Suppressor macrophage (primary cell): ENCODE data around the gene UGT1A1.

Experiments
- DNase-seq, 4 experiments: peaks; one replicate each; pipeline ENCODE4 v3.0.0-alpha.2; 2020 to 2022

The UGT1A1 gene

DNA sequence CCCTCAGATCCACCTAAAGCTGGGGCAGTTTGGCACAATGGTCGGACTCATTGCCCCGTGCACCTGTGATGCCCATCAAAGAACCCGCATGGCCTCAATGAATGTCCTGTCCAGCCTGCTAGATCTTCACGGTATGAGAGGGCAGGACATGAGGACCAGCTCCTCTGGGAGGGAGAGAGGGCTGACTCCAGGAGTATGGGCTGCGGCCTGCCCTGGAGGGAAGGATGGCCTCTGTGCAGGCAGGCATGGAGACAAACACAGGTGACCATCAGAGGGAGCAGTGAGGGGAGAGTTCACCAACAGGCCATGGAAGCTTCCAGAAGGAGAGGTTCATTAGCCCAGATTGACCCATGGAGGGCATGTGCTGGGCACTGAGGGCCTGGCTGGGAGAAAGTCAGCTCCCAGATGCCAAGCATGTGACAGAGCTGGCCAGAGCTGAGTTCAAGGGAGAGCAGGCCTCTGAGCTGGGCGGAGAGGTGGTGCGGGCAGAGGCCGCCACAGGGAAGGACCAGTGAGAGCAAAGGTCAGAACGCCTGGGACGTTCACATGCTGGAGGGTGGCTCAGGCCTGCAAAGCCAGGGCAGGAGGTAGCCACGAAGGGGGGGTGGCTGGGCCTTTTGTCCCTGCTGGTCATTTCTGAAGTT lies 58.0 kb downstream of the UGT1A1 start:
- no peak for DNase-seq

DNA sequence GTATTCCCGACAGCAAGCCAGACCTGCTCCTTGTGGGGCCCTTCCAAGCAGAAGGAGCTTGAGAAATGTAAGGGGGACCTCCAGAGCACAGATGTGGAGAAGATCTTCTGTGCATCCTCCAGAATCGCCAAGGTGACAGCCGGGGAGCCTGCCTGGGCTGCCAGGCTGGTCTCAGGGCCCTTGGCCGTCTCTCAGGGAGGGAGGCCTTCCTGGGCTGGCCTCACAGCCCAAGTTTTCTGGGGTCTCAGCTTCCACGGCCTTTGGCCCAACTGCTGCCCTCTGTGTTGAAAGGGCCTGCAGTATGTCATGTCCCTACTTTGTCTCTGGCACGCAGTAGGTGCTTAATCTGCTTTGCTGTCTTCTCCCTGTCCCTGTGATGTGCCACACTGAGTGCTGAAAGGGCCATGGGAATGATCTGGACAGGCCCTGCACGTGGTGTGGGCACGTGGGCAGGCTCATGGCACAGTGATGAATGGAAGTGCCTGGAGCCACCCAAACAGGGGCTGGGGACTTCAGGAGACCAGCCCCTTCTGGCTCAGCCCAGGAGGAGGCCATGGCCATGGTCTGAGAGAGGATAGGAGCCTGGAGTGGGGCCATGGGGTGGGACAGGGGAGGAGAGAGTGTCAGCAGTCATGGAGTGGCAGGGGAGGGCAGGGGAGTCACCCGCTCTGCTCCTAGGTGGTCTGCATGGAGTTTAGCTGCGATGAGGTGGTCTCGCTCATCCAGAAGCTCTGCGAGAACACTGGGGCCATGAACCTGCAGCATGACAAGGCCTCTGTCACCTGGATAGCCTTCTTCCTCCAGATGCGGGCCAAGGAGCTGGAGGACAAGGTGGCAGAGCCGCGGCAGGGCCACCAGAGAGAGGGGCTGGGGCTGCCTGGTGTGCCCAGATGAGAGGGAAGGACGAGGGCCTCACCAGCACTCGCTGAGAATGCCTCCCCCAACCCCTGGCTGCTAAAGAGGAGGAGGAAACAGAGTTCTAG lies 58.9 kb downstream of the UGT1A1 start:
- DNase-seq = no peak

DNA sequence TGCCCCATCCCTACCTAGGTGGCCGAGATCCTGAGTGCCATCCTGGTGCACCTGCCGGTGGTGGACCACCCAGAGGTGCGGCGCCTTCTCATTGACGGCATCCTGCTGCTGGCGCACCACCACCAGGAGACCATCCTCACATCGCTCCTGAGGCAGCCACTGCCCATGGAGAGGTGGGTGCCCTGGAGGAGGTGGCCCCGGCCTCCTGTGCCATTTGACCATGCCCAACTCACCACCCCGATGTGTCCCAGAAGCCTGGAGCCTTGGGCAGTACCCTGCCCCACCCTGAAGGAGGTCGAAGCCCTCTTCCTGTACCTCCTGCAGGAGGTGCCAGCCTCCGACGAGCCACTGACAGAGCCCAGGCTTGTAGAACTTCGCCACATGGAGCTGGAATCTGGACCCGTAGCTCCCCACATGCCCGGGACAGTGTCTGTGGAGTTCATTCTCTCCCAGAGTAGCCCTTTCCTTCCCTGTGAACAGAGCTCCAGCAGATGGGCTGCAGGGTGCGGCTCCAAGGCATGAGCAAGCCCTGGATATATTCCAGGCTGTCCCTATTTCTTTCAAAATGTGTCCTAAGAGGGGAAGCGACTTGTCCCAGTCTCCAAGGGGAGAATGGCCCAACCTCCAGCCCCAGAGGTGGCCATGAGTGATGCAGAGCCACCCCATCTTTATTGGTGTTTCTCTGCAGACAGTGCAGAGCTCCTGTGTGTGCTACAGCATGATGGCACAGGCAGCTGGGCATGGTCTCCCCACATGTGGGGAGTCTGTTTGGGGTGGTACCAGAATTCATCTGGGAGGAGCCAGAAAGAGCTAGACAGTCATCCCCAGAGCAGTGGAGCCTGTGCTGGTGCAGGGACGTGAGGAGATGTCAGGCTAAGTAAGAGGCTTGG lies 60.1 kb downstream of the UGT1A1 start:
- no peak for DNase-seq

DNA sequence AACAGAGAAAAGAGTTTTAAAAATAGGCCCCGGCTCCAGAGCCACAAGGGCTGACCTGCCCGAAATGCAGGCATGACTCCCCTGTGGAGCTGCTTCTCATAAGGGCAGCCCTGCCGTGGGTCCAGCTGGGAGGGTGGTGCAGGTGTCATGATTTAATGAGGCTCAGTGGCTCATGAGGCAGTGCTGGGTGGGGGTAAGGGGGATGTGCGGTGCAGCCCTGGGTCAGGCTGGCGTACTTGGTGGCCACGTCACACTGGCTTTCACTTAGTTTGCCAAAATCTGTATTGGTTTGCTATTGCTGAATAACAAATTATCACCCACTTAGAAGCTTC lies 60.7 kb downstream of the UGT1A1 start:
- no peak for DNase-seq

DNA sequence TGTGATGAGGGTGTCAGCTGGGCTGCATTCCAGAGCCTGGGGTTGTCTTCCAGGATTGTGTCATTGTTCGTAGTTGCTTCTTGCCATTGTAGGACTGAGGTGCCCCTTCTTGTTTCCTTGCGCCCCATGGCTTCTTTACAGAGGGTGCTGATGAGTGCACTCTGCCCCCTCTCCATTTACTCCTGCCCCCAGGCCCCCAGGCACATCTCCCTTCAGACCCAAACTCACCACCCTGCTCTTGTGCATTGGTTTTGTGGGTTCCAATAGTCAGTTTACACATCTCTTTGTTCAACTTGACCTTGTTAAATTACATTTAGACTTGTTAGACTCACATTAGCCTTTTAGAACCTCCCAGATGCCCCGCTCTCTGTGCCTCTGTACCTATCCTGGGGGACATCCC lies 61.1 kb downstream of the UGT1A1 start:
- DNase-seq = no peak

- DNase-seq = no peak
Observed at GRCh38 chr2:233821709-233822100, 61.6 kb downstream of the UGT1A1 start.

GRCh38 chr2:233822101-233822771 lies 62.2 kb downstream of the UGT1A1 start:
- DNase-seq = no peak
